Naive B cell (primary cell): ENCODE measurements around the gene PTPRCAP. TPM values are rescaled to one million over a fixed set of nuclear protein-coding genes. Genes with fewer than 3 reads are reported as not detected.

Experiments
- ATAC-seq, 2 donors: fragments of 150-1000 bp; cut with Tn5 transposase; 2 replicates each; pipeline ENCODE4 v1.10.0; 2021; ENCODE audit warnings: low read depth in 2 of 2, mild to moderate bottlenecking in 2 of 2, moderate library complexity in 2 of 2
- DNase-seq: peaks from one replicate; pipeline ENCODE4 v3.0.0; 2022
- H3K27ac Mint-ChIP-seq, 6 donors: one replicate each; pipeline ENCODE4 v1.8.0; 2020 to 2022; ENCODE audit warnings: mild to moderate bottlenecking in 6 of 6, mixed read lengths in 6 of 6, moderate library complexity in 5 of 6, inconsistent platforms in 2 of 6
- H3K27me3 Mint-ChIP-seq, 3 donors: one replicate each; pipeline ENCODE4 v1.8.0; 2021 to 2022; ENCODE audit warnings: mixed read lengths in 3 of 3, mild to moderate bottlenecking in 1 of 3
- H3K36me3 Mint-ChIP-seq, 2 donors: one replicate each; pipeline ENCODE4 v1.8.0; 2020 to 2022; ENCODE audit warnings: mixed read lengths in 2 of 2, inconsistent platforms in 1 of 2, mild to moderate bottlenecking in 1 of 2
- H3K4me1 Mint-ChIP-seq, 3 donors: one replicate each; pipeline ENCODE4 v1.8.0; 2020 to 2022; ENCODE audit warnings: mixed read lengths in 3 of 3, inconsistent platforms in 1 of 3, mild to moderate bottlenecking in 1 of 3, moderate library complexity in 1 of 3
- H3K4me3 Mint-ChIP-seq, 8 donors: one replicate each; pipeline ENCODE4 v1.8.0; 2020 to 2022; ENCODE audit warnings: mild to moderate bottlenecking in 8 of 8, mixed read lengths in 8 of 8, moderate library complexity in 8 of 8, inconsistent platforms in 2 of 8
- H3K9me3 Mint-ChIP-seq, 7 donors: one replicate each; pipeline ENCODE4 v1.8.0; 2020 to 2022; ENCODE audit warnings: mixed read lengths in 7 of 7, mild to moderate bottlenecking in 5 of 7, inconsistent platforms in 2 of 7, moderate library complexity in 1 of 7
- polyA plus RNA-seq, 6 donors: library from polyadenylated mRNA; unstranded; fragments of 300-500 nt; fragmentation: Illumina TruSeq; gene quantifications; one replicate each; pipeline ENCODE4 v1.2.3, GENCODE V29; 2021; ENCODE audit warnings: low read depth in 6 of 6

The PTPRCAP gene
- polyA plus RNA-seq, 6 donors from 2014 or later, result 953 to 1,146 (median 1,009) TPM

GRCh38 chr11:67442504-67443404, 5.3 kb upstream of the PTPRCAP start:
- Mint-ChIP-seq H3K27me3 (no peaks in the 10 kb centered on the region), H3K9me3 (no peaks in the 10 kb centered on the region), H3K4me3 (peak overlapping the region; percentile 71 to 88 (median 79)), H3K4me1 (peaks cover 60 to 87% (median 84%) of the 10 kb centered on the region in 3 donors), H3K36me3 (no peaks in the 10 kb centered on the region), H3K27ac (peak overlapping the region; percentile 64 to 97 (median 94))
- DNase-seq, result no peak
- ATAC-seq, result peak in 1 of 2 donors; percentile 0

- peak; percentile 24 for DNase-seq
- no peaks in the 10 kb centered on the region for H3K27me3 Mint-ChIP-seq
- peak overlapping the region; percentile 66 to 97 (median 77) for H3K4me3 Mint-ChIP-seq
- peaks cover 59 to 84% (median 80%) of the 10 kb centered on the region in 3 donors for H3K4me1 Mint-ChIP-seq
- no peaks in the 10 kb centered on the region for H3K9me3 Mint-ChIP-seq
- ATAC-seq, result peak; percentile 9 to 12
- H3K27ac Mint-ChIP-seq, result peak overlapping the region; percentile 67 to 97 (median 94)
- peaks cover 0 to 2% of the 10 kb centered on the region in 2 donors for H3K36me3 Mint-ChIP-seq
Measured at GRCh38 chr11:67441731-67442351, 4.4 kb upstream of the PTPRCAP start.

GRCh38 chr11:67441098-67441563, 3.6 kb upstream of the PTPRCAP start:
- ATAC-seq (no peak), DNase-seq (peak; percentile 25)
- H3K4me1 Mint-ChIP-seq, result peaks cover 60 to 85% (median 76%) of the 10 kb centered on the region in 3 donors
- H3K27me3 Mint-ChIP-seq, result no peaks in the 10 kb centered on the region
- peaks cover 0 to 8% of the 10 kb centered on the region in 2 donors for H3K36me3 Mint-ChIP-seq
- H3K9me3 Mint-ChIP-seq, result no peaks in the 10 kb centered on the region
- H3K27ac Mint-ChIP-seq, result peak overlapping the region in 4 of 6 donors; percentile 84 to 96 (median 90)
- peak overlapping the region in 7 of 8 donors; percentile 52 to 97 (median 73) for H3K4me3 Mint-ChIP-seq

GRCh38 chr11:67440229-67441097, 3.0 kb upstream of the PTPRCAP start:
- H3K27me3 Mint-ChIP-seq, result no peaks in the 10 kb centered on the region
- no peaks in the 10 kb centered on the region for H3K9me3 Mint-ChIP-seq
- peaks cover 0 to 12% of the 10 kb centered on the region in 2 donors for H3K36me3 Mint-ChIP-seq

DNA sequence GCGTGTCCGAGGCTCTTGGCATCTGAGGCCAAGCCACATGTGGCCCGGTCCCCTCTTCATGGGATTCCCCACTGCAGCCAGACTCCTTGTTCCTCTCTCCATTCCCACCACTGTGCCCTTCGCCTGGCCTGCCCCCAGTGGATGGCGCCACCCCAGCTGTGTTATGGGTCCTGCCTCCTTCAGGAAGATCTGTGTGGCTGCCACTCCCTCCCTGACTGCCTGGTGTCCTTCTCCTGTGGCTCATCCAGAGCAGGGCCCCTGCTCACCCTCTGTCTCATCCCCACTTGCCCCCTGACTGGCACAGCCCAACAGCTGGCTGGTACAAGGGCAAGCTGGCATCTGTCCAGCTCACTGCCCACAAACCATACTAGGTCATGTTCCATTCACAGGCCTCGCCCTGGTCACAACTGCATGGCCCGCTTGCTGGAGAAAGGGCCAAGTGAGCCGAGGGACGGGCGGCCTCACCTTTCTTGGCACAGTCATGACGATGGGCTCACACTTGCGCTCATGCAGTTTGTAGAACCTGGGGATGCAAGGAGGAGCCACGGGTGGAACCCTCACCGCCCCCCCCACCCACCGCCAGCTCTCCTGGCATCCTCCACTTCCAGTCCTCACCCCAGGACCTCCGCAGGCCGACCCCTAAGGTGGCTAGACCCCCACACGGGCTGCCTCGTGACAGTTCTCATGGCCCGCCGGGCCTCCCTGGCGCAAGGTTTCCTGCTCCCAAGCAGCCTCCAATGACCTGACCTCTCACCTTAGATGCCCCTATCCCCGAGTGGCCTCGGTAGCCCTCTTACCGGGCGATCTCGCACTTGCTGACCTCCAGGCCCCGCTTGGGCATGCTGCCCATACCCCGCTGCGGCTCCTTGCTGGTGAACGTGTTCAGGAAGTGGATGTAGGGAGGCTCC, 2.1 kb upstream of the PTPRCAP start:
- DNase-seq, result no peak
- ATAC-seq, result no peak
- Mint-ChIP-seq H3K4me3 (peak overlapping the region; percentile 72 to 97 (median 94)), H3K36me3 (peaks cover 0 to 16% of the 10 kb centered on the region in 2 donors), H3K27ac (peak overlapping the region in 5 of 6 donors; percentile 68 to 97 (median 94)), H3K27me3 (no peaks in the 10 kb centered on the region), H3K9me3 (no peaks in the 10 kb centered on the region), H3K4me1 (peaks cover 53 to 85% (median 66%) of the 10 kb centered on the region in 3 donors)

More at GRCh38 chr11:67440229-67441097, 3.0 kb upstream of the PTPRCAP start:
- peak overlapping the region in 5 of 6 donors; percentile 84 to 94 (median 86) for H3K27ac Mint-ChIP-seq
- peak overlapping the region; percentile 51 to 97 (median 80) for H3K4me3 Mint-ChIP-seq
- peaks cover 59 to 85% (median 70%) of the 10 kb centered on the region in 3 donors for H3K4me1 Mint-ChIP-seq
- DNase-seq (no peak), ATAC-seq (no peak)

- Mint-ChIP-seq H3K4me3 (peak overlapping the region; percentile 94 to 98 (median 96)), H3K4me1 (peaks cover 59 to 87% (median 64%) of the 10 kb centered on the region in 3 donors), H3K27ac (peak overlapping the region in 3 of 6 donors; percentile 92 to 96 (median 94)), H3K9me3 (no peaks in the 10 kb centered on the region), H3K27me3 (no peaks in the 10 kb centered on the region), H3K36me3 (peaks cover 0 to 16% of the 10 kb centered on the region in 2 donors)
- DNase-seq, result no peak
- ATAC-seq, result peak in 1 of 2 donors; percentile 10
Measured at GRCh38 chr11:67438158-67438902, 848 bp upstream of the PTPRCAP start.

DNA sequence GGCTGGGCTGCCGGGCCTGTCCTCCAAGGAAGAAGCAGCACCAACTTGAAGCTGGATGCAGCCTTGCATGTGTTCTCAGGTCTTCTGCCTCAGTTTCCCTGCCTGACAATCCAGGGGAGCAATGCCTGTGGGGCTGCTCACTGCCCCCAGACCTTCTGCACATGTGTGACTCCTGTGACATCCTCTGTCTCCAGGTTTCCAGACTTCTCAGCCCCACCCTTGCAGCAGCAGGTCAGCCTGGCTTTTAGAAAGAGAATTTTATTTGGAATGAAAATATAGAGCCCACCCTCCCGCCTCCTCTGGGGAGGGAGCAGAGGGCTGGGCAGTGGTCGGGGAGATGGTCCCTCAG, 301 bp upstream of the PTPRCAP start:
- Mint-ChIP-seq H3K36me3 (peaks cover 0 to 16% of the 10 kb centered on the region in 2 donors), H3K27ac (peak overlapping the region; percentile 81 to 96 (median 89)), H3K4me1 (peaks cover 57 to 91% (median 67%) of the 10 kb centered on the region in 3 donors), H3K27me3 (no peaks in the 10 kb centered on the region), H3K4me3 (peak overlapping the region; percentile 94 to 98 (median 96)), H3K9me3 (no peaks in the 10 kb centered on the region)
- DNase-seq (no peak), ATAC-seq (no peak)

- Mint-ChIP-seq H3K4me3 (peak overlapping the region; percentile 94 to 98 (median 96)), H3K9me3 (no peaks in the 10 kb centered on the region), H3K36me3 (peaks cover 7 to 16% of the 10 kb centered on the region in 2 donors), H3K27ac (peak overlapping the region; percentile 51 to 96 (median 90)), H3K4me1 (peaks cover 56 to 91% (median 68%) of the 10 kb centered on the region in 3 donors), H3K27me3 (no peaks in the 10 kb centered on the region)
- DNase-seq, result no peak
- ATAC-seq, result peak; percentile 32 to 40
Measured at GRCh38 chr11:67436459-67437081, 912 bp downstream of the PTPRCAP start.

GRCh38 chr11:67435727-67436458, 1.6 kb downstream of the PTPRCAP start:
- Mint-ChIP-seq H3K4me3 (peak overlapping the region; percentile 94 to 98 (median 96)), H3K9me3 (no peaks in the 10 kb centered on the region), H3K36me3 (peaks cover 7 to 16% of the 10 kb centered on the region in 2 donors), H3K27me3 (no peaks in the 10 kb centered on the region), H3K27ac (peak overlapping the region; percentile 51 to 96 (median 80)), H3K4me1 (peaks cover 51 to 85% (median 66%) of the 10 kb centered on the region in 3 donors)
- DNase-seq (no peak), ATAC-seq (no peak)

DNA sequence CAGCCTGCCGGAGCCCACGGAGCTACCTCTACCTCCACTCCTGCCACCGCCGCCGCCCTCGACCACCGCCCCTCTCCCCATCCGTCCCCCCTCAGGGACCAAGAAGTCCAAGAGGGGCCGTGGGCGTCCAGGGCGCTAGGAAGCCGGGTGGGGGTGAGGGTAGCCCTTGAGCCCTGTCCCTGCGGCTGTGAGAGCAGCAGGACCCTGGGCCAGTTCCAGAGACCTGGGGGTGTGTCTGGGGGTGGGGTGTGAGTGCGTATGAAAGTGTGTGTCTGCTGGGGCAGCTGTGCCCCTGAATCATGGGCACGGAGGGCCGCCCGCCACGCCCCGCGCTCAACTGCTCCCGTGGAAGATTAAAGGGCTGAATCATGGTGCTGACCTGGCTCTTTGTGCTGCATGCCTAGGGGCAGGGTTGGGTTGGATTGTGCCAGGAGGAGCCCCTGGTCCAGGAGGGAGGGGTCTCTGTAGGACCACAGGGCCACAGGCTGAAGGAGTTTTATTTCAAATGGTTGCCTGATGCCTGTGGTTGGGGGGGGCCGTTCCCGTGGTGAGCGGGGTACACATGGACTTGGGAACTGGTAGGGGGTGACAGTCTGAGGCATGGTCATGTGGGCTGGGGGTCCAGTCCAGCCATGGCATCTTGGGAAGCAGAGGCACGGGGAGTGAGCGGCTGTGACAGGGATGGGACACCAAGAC, 2.3 kb downstream of the PTPRCAP start:
- Mint-ChIP-seq H3K36me3 (peaks cover 7 to 16% of the 10 kb centered on the region in 2 donors), H3K4me1 (peaks cover 44 to 78% (median 63%) of the 10 kb centered on the region in 3 donors), H3K27ac (peak overlapping the region in 3 of 6 donors; percentile 53 to 93 (median 90)), H3K4me3 (peak overlapping the region; percentile 75 to 98 (median 95)), H3K27me3 (no peaks in the 10 kb centered on the region), H3K9me3 (no peaks in the 10 kb centered on the region)
- DNase-seq, result no peak
- ATAC-seq, result no peak
